SJSA1 (cell line): Measurements from ENCODE around the gene GZMM. TPM values are rescaled to one million over a fixed set of nuclear protein-coding genes. Genes with fewer than 3 reads are reported as not detected.

Experiments
- DNase-seq, 2 experiments: peaks; one replicate each; pipeline ENCODE4 v3.0.0-alpha.2; 2015 to 2020; ENCODE audit warnings: low spot score in 2 of 2, low read depth in 1 of 2
- H3K27ac ChIP-seq: fragments of 250-450 bp; sonication (Bioruptor Pico); 2 replicates; pipeline ENCODE4 v1.5.1; 2020; ENCODE audit warnings: mild to moderate bottlenecking, moderate library complexity
- H3K27me3 ChIP-seq: fragments of 250-450 bp; sonication (Bioruptor Pico); replicated peaks from 2 replicates; pipeline ENCODE4 v1.5.1; 2020; ENCODE audit warnings: mild to moderate bottlenecking, moderate library complexity
- H3K36me3 ChIP-seq: fragments of 250-450 bp; sonication (Bioruptor Pico); 2 replicates; pipeline ENCODE4 v1.5.1; 2020; ENCODE audit warnings: mild to moderate bottlenecking
- H3K4me1 ChIP-seq: fragments of 250-450 bp; sonication (Bioruptor Pico); replicated peaks from 2 replicates; pipeline ENCODE4 v1.6.1; 2021; ENCODE audit warnings: mild to moderate bottlenecking
- H3K4me3 ChIP-seq: fragments of 250-450 bp; sonication (Bioruptor Pico); 2 replicates; pipeline ENCODE4 v1.5.1; 2020; ENCODE audit warnings: mild to moderate bottlenecking
- H3K9me3 ChIP-seq: fragments of 250-450 bp; sonication (Bioruptor Pico); replicated peaks from 2 replicates; pipeline ENCODE4 v1.5.1; 2020; ENCODE audit warnings: mild to moderate bottlenecking
- total RNA-seq: library from RNA; depleted of rRNA; stranded (reverse); fragments of >200 nt; shearing (Covaris generic); gene quantifications from 2 replicates; pipeline ENCODE4 v1.2.3, GENCODE V29; 2014

Gene GZMM
- total RNA-seq, 1 experiment from 2014 or later = not detected

DNA sequence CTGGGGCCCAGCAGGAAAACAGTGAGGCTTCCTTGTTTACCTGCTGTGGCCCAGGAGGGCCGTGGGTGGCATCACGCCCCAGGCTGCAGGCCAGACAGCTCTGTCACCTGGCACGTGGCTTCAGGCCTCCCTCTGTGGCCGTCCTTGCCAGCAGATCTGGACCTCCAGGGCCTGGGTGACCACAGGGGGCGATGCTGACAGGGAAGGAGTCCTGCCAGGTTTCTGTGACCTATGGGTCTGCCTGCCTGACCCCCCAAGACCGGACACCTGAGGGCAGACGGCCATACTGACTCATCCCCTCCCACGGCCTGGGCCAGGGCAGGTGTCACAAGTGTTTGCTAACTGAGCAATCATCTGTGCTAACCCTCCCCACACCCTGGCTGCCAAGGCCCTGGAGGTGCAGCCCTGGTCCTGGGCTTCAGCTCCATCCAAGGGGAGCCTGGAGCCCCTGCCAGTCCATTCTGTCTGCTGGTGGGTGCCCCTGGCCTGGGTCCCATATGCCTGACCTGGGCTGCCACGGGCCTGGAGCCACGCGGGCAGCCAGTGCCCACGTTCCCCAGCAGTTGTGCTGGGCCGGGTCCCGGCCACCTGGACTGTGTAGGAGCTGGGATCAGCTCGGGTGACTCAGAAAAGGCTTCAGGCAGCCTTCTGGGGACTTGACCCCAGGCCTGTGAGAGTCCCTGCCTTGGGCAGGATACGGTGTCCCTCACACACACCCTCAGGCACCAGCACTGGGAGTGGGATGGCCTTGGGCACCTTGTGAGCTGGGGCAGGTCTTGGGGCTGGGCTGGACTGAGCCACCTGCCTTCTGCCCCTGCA is 8.6 kb upstream of the GZMM start:
- Histone ChIP-seq H3K27ac (no peak overlapping the region), H3K9me3 (peaks cover 4% of the 10 kb centered on the region; the same call in 1 of the 2 replicates), H3K36me3 (peaks cover 39% of the 10 kb centered on the region), H3K27me3 (no peaks in the 10 kb centered on the region), H3K4me1 (peaks cover 22% of the 10 kb centered on the region), H3K4me3 (no peak overlapping the region)
- no peak for DNase-seq

DNA sequence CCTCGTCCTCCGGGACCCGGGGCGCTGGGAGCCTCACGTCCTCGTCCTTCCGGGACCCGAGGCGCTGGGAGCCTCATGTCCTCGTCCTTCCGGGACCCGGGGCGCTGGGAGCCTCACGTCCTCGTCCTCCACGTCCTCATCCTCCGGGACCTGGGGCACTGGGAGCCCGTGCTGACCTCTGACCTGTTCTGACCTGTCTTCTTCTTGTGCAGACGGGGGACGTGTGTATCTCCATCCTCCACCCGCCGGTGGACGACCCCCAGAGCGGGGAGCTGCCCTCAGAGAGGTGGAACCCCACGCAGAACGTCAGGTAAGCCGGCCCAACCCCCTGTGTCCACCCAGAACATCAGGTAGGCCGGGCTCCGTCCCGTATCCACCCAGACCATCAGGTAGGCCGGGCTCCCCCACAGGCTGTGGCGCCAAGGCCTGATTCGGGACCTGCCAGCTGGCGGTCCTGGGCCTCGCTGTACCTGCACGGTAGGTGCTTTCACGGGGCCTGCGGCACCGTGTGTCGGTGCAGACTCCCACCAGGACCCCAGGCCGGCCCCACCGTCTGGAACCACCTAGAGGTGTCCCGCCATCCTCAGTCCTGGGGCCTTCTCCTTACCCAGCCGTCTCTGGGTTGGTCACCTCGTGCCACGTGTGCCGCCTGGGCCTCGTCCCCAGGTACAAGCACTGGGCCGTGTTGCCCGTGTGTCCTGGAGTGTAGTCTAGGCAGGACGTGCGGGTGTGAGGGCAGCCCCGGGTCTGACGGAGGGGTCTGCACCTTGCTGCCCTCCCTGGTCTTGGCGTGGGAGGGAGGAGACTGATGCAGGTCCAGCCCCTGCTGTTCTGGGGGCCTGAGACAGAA is 7.6 kb upstream of the GZMM start:
- Histone ChIP-seq H3K4me3 (no peak overlapping the region), H3K36me3 (peaks cover 41% of the 10 kb centered on the region), H3K27me3 (no peaks in the 10 kb centered on the region), H3K4me1 (peaks cover 15% of the 10 kb centered on the region), H3K9me3 (peaks cover 1% of the 10 kb centered on the region; the same call in 1 of the 2 replicates), H3K27ac (no peak overlapping the region)
- DNase-seq = no peak

DNA sequence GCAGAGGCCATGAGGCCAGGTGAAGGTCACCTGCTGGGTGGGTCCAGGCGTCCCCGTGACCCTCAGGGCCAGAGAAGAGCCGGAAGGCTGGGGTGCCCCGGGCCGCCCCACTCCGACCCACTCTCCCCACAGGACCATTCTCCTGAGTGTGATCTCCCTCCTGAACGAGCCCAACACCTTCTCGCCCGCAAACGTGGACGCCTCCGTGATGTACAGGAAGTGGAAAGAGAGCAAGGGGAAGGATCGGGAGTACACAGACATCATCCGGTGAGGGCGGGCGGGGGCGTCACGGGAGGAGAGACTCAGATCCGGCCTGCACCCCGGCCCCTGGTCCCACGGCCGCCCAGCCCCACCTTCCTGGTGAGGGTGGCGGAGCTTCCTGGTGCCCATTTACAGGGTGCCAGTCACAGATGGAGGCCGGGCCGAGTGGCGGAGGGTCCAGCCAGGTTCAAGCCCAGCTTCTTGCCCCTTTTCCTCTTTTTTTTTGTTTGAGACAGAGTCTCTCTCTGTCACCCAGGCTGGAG is 6.9 kb upstream of the GZMM start:
- Histone ChIP-seq H3K4me3 (no peak overlapping the region), H3K27me3 (no peaks in the 10 kb centered on the region), H3K27ac (no peak overlapping the region), H3K4me1 (peaks cover 15% of the 10 kb centered on the region), H3K36me3 (peaks cover 44% of the 10 kb centered on the region), H3K9me3 (no peaks in the 10 kb centered on the region)
- DNase-seq = no peak

GRCh38 chr19:538641-539428 is 5.0 kb upstream of the GZMM start:
- H3K4me1 ChIP-seq = peaks cover 1% of the 10 kb centered on the region
- DNase-seq = no peak
- no peak overlapping the region for H3K27ac ChIP-seq
- no peaks in the 10 kb centered on the region for H3K27me3 ChIP-seq
- H3K36me3 ChIP-seq = peaks cover 43% of the 10 kb centered on the region
- H3K4me3 ChIP-seq = no peak overlapping the region
- H3K9me3 ChIP-seq = no peaks in the 10 kb centered on the region

DNA sequence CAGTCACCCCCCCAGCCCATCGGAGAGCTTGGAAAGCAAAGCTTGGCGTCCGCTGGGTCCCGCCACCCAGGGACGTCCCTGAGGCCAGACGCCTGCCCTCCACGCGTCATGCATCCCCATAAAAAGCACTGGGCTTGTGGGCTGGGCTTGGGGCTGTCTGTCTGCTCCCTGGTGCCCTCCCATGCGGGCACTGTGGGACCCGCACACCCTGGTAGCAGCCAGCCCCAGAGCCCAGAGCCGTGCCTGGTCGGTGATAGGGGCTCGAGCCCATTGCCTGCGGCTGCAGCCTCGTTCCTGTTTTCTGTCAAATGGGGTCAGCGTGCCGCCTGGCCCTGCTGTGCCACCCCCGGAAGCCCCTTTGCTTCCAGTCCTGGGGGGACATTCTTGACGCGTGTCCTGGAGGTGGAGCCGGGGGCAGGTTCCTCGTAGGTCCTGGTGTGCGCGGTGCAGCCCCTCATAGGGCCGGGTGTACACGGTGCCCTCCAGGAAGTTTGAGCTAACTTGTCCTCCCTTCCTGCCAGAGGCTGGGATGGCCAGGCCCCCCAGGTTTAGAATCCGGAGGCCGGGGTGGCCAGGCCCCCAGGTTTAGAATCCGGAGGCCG is 4.3 kb upstream of the GZMM start:
- no peak for DNase-seq

DNA sequence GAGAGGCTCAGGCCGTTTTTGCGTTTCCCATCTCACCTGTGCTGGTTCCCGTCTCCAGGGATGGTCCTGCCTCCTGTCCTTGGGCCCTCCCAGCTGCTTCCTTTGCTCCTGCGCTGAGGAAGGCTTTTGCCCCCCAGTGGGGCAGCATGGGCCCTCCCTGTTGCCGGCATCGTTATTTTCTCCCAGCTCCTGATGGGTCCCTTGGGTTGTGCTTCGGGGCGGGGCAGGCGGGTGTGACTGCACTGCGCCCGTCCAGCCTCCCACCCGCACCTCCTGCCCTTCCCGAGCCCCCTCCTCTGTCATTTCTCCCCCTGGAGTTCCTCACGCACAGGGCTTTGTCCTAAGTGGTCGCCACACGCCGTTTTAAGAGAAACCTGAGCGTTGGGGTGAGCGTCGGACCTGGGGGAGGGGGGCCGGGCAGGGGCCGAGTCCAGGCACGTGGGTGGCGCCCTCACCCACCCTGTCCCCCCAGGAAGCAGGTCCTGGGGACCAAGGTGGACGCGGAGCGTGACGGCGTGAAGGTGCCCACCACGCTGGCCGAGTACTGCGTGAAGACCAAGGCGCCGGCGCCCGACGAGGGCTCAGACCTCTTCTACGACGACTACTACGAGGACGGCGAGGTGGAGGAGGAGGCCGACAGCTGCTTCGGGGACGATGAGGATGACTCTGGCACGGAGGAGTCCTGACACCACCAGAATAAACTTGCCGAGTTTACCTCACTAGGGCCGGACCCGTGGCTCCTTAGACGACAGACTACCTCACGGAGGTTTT is 2.8 kb upstream of the GZMM start:
- Histone ChIP-seq H3K4me3 (no peak overlapping the region), H3K36me3 (peaks cover 37% of the 10 kb centered on the region), H3K9me3 (no peaks in the 10 kb centered on the region), H3K27me3 (no peaks in the 10 kb centered on the region), H3K27ac (no peak overlapping the region), H3K4me1 (no peaks in the 10 kb centered on the region)
- DNase-seq = no peak

More for the DNA sequence above, 4.3 kb upstream of the GZMM start:
- H3K27ac ChIP-seq = no peak overlapping the region
- peaks cover 43% of the 10 kb centered on the region for H3K36me3 ChIP-seq
- no peaks in the 10 kb centered on the region for H3K9me3 ChIP-seq
- no peaks in the 10 kb centered on the region for H3K27me3 ChIP-seq
- H3K4me1 ChIP-seq = no peaks in the 10 kb centered on the region
- no peak overlapping the region for H3K4me3 ChIP-seq

- Histone ChIP-seq H3K9me3 (no peaks in the 10 kb centered on the region), H3K4me3 (no peak overlapping the region), H3K36me3 (peaks cover 31% of the 10 kb centered on the region), H3K27me3 (no peaks in the 10 kb centered on the region), H3K27ac (no peak overlapping the region), H3K4me1 (no peaks in the 10 kb centered on the region)
- DNase-seq = no peak
These were observed 2.2 kb upstream of the GZMM start for GRCh38 chr19:541699-542098.

DNA sequence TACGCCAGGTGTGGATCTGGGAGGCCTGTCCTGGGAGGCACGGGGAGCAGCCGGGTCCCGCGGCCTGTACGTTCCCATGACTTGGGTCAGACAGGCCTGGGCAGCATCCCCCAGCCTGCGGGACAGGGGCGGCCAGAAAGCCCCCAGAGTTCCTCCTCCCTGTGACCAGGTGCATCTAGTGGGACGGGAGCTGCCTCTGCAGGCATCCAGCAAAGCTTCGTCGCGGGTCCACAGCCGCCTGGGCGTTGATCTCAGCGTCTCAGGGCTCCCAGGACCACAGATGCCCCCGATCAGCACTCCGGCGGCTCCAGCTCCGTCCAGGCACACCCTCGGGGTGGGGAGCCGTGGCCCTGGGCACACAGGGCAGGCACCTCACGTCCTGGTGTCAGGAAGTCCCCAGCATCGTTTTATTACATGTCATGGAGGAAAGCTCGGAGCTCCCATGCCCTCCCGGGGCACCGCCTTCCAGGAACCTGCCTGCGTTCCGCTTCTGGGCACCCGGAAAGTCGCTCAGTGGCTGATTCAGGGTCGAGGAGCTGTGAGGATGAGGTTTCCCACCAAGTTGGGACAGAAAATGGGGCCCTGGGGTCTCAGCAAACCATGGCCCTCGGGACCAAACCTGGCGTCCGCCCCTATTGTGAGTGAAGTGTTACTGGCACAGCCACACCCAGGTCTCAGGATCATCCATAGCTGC is 1.5 kb upstream of the GZMM start:
- Histone ChIP-seq H3K4me3 (no peak overlapping the region), H3K4me1 (no peaks in the 10 kb centered on the region), H3K27ac (no peak overlapping the region), H3K36me3 (peaks cover 26% of the 10 kb centered on the region), H3K27me3 (no peaks in the 10 kb centered on the region), H3K9me3 (no peaks in the 10 kb centered on the region)
- no peak for DNase-seq

- Histone ChIP-seq H3K4me1 (no peaks in the 10 kb centered on the region), H3K27ac (no peak overlapping the region), H3K9me3 (no peaks in the 10 kb centered on the region), H3K4me3 (no peak overlapping the region), H3K27me3 (no peaks in the 10 kb centered on the region), H3K36me3 (peaks cover under 1% of the 10 kb centered on the region; the same call in 1 of the 2 replicates)
- DNase-seq = no peak
These were observed 3.3 kb downstream of the GZMM start for GRCh38 chr19:547117-547516.

GRCh38 chr19:547836-548720 is 4.2 kb downstream of the GZMM start:
- H3K27ac ChIP-seq = no peak overlapping the region
- H3K27me3 ChIP-seq = no peaks in the 10 kb centered on the region
- no peaks in the 10 kb centered on the region for H3K9me3 ChIP-seq
- H3K4me3 ChIP-seq = no peak overlapping the region
- no peak for DNase-seq
- no peaks in the 10 kb centered on the region for H3K36me3 ChIP-seq
- H3K4me1 ChIP-seq = no peaks in the 10 kb centered on the region

DNA sequence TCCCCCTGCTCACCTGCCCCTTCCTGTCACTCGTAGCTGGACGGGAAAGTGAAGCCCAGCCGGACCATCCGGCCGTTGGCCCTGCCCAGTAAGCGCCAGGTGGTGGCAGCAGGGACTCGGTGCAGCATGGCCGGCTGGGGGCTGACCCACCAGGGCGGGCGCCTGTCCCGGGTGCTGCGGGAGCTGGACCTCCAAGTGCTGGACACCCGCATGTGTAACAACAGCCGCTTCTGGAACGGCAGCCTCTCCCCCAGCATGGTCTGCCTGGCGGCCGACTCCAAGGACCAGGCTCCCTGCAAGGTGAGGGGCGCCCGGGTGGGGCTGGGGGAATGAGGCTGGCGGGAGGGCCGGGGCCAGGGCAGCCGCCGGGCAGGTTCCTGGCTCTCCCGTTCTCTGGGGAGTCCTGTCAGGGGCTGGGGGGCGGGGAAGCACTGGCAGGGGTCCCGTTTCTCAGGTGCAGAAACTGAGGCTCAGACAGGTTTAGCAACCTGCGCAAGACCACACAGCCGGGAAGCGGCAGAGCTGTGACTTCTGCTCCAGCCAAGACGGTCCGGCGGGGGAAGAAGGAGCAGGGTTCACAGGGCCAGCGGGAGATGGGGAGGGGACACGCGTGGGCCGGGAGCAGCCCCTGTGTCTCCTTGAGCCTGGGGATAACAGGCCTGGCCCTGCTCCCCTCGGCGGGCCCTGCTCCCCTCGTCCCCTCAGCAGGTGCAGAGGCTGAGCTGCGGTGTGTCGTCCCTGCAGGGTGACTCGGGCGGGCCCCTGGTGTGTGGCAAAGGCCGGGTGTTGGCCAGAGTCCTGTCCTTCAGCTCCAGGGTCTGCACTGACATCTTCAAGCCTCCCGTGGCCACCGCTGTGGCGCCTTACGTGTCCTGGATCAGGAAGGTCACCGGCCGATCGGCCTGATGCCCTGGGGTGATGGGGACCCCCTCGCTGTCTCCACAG is 5.3 kb downstream of the GZMM start:
- Histone ChIP-seq H3K27me3 (no peaks in the 10 kb centered on the region), H3K4me3 (no peak overlapping the region), H3K36me3 (no peaks in the 10 kb centered on the region), H3K4me1 (no peaks in the 10 kb centered on the region), H3K9me3 (no peaks in the 10 kb centered on the region), H3K27ac (no peak overlapping the region)
- no peak for DNase-seq
